Measurements from ENCODE around the gene PLP1. TPM values are rescaled to one million over a fixed set of nuclear protein-coding genes. Genes with fewer than 3 reads are reported as not detected.

Gene PLP1, protein sequence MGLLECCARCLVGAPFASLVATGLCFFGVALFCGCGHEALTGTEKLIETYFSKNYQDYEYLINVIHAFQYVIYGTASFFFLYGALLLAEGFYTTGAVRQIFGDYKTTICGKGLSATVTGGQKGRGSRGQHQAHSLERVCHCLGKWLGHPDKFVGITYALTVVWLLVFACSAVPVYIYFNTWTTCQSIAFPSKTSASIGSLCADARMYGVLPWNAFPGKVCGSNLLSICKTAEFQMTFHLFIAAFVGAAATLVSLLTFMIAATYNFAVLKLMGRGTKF
- not detected in 2 replicates for total RNA-seq

DNA sequence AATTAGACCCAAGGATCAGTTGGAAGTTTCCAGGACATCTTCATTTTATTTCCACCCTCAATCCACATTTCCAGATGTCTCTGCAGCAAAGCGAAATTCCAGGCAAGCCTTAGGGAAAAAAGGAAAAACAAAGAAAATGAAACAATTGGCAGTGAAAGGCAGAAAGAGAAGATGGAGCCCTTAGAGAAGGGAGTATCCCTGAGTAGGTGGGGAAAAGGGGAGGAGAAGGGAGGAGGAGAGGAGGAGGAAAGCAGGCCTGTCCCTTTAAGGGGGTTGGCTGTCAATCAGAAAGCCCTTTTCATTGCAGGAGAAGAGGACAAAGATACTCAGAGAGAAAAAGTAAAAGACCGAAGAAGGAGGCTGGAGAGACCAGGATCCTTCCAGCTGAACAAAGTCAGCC, at the start of gene PLP1:
Gene PLP1 (plus strand): TSS at position 295 of the 400 bp plus-strand sequence. CDS start 156 bp downstream, outside the sequence.

DNA sequence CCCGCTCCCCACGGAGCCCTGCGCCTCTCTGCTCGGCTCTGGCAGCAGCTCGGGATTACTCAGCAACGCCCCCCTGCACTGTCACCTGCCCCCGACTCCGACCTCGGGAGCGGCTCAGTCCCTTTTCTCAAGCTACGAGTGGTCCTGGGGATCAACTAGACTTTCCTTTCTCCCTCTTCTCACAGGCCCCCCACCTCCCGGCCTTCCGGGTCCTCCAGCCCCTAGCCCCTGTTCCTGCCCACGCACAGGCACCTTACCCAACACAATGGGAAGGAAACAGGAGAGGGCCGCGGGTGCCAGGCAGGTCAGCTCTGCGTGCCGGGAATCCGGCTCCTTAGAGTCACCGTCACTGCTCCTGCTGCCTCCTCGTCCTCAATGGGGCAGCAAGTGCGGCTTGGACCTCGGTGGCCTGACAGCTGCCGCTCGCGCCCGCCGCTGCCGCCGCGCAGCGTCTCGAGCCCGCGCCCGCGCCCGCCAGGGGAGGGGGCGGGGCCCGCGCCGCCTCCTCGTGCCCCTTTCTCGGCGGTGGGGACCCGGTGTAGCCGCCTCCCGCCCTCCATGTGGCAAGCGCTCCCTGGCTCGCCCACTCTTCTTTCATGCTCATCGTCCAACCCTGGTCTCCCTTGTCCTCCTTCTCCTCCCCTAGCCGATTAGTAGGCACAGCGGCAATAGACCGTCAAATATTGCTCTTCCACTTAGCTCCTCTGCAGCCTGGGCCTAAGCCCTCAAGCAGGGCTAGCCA, 55.3 kb downstream of the PLP1 start, which contains the start of gene RAB9B:
Gene RAB9B (minus strand): TSS at position 455 of the 742 bp plus-strand sequence. CDS start 6,473 bp downstream, outside the sequence.

Other genes starting within 250 kb of the PLP1 start
- gene TCEAL4, start 191.3 kb upstream of the PLP1 start, total RNA-seq, result 12.5 and 31.7 TPM in 2 replicates
- gene TCEAL3, start 168.9 kb upstream of the PLP1 start, total RNA-seq, result 4.6 and 12.9 TPM in 2 replicates
- 10.5 and 16.8 TPM in 2 replicates for gene TCEAL1, start 147.9 kb upstream of the PLP1 start, total RNA-seq
- 773 and 866 TPM in 2 replicates for gene MORF4L2, start 90.1 kb upstream of the PLP1 start, total RNA-seq
- gene TMEM31, start 65.9 kb upstream of the PLP1 start, total RNA-seq, result not detected in 2 replicates
- 0.14 TPM in 1 of 2 replicates, not detected in the other for gene RAB9B, start 55.4 kb downstream of the PLP1 start, total RNA-seq
- 0.57 TPM in 1 of 2 replicates, not detected in the other for gene TMSB15B, start 185.8 kb downstream of the PLP1 start, total RNA-seq
- not detected in 2 replicates for gene H2BW1, start 236.9 kb downstream of the PLP1 start, total RNA-seq